C4-2B (cell line): ENCODE results near the gene LRP4.

Experiments
- H3K27ac ChIP-seq: fragments of 450-650 bp; 2 replicates; pipeline ENCODE4 v1.5.1; 2017
- CTCF ChIP-seq: fragments of 450-650 bp; conservative IDR thresholded peaks from 2 replicates; pipeline ENCODE4 v1.5.1; 2017; ENCODE audit warnings: mild to moderate bottlenecking
- ZFX ChIP-seq: fragments of 450-650 bp; IDR thresholded peaks from 2 replicates; pipeline ENCODE4 v1.6.1; 2017

LRP4 gene

DNA sequence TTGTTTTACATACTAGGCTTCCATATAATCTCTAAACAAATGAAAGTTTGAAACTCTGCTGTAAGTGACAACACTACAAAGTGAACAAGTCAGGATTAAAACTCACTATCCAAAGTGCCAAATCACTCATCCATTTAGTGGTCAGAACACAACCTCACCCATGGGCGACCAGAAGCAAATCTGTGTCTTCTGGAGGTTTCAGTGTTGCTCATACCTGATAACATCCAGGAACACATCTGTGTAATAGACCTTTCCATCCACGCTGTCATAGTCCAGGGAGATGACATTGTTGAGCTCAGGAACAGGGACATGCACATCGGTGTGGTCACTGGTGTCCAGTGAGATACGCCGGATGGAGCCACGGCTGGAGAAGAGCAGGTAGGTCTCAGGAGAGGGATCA, 43.8 kb downstream of the LRP4 start:
- no peak overlapping the region for H3K27ac ChIP-seq
- no peak for TF ChIP-seq CTCF
- no peak for TF ChIP-seq ZFX

DNA sequence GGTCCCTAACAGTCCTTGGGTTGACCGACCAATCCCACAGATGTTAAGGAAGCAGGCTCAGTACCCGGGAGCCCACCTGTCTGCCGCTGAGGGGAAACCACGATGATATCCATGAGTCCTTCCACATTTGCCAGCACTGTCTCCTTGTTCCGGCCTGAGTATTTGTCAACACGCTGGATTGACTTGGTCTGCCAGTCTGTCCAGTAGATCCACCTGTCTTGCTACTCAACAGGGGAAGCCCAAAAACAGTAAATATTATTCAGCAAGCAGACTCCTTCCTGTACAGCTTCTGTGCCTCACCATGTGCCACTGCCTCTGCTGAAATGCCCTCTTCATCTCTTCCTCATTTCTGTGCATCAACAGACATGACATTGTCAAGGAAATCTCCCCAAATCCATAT, 49.4 kb downstream of the LRP4 start:
- no peak for TF ChIP-seq CTCF
- TF ChIP-seq ZFX = no peak
- no peak overlapping the region for H3K27ac ChIP-seq

DNA sequence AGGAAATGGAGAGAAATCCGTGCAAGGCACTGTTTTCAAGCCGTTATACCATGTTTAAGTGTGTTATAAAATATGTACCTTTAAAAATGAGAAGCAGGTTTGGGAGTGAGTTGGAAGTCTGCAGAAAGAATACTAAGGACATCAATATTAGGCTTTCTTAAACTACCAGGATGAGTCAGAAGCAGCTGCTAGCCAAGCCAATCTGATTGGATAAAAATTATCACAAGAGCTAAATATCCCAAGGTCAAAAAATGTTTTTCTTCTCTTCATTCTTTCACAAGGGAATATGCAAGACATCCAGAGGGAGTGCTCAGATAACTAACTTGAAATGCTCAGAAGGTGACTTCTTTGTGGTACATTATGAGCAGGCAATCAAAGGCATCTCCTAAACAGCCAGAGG, 53.0 kb downstream of the LRP4 start:
- TF ChIP-seq ZFX = no peak
- no peak for TF ChIP-seq CTCF
- H3K27ac ChIP-seq = no peak overlapping the region

DNA sequence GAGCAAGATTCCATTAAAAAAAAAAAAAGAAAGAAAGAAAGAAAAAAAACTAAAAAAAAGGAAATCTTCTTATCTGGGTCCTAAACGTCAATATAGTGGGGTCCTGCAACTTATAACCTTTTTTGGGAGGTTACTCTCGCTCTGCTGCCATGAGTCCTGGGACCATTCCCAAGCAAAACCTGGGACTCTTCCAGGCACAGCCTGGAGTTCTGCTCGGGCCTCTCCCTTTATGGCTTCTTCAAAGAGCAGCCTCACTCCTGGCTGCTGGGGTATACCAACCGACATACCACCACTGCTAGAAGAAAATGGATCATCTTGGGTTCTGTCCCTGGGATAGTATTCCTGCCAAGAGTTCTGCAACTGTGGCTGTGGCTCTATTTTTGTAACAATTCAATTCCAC, 58.1 kb downstream of the LRP4 start:
- TF ChIP-seq CTCF = no peak
- TF ChIP-seq ZFX = no peak
- no peak overlapping the region for H3K27ac ChIP-seq

GRCh38 chr11:46858920-46859546, 59.3 kb downstream of the LRP4 start:
- H3K27ac ChIP-seq = no peak overlapping the region
- TF ChIP-seq ZFX = no peak
- TF ChIP-seq CTCF = no peak

GRCh38 chr11:46857666-46858065, 60.7 kb downstream of the LRP4 start:
- TF ChIP-seq CTCF (no peak), ZFX (no peak)
- H3K27ac ChIP-seq = no peak overlapping the region

DNA sequence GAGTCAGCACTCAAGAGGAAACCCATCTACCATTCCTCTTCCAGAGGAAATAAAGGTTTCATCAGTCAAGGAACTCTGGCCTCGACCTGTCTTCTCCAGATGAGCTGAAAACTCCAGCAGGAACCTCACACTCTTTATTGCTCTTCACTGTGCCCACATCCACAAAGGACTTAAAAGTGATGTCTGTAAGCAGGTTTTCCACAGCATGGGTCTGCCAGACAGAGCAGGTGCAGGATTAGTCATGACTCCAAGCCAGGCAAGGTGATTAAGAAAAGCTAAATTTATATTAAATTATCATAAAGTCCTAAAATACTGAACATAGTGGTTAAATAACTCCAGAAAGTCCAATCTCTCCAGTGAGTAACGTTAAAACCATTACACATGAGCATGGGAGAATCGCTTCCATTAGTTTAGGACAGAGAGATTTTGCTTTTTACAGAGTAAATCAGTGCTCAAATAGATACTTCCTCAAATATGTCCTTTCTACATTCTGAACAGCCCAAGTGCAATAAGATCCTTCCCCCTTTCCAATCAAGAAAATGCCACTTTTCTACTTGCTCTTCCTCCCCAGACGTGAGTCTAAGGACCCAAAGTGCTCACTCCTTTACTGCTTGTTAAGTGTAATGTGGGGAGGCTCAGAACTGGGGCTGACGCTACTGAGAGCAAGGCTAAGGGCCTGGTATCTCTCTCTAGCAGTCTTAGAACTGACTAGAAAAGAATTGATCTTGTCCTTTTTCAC, 61.6 kb downstream of the LRP4 start:
- H3K27ac ChIP-seq = no peak overlapping the region
- TF ChIP-seq ZFX (no peak), CTCF (no peak)
